ENCODE measurements around the gene CAPN8.
"Not testable (repeated sequence)": the region's sequence is repeated elsewhere in the genome, so short reads cannot be mapped to it uniquely, and the experiment has no call there.

- TF ChIP-seq, protein P1, sequence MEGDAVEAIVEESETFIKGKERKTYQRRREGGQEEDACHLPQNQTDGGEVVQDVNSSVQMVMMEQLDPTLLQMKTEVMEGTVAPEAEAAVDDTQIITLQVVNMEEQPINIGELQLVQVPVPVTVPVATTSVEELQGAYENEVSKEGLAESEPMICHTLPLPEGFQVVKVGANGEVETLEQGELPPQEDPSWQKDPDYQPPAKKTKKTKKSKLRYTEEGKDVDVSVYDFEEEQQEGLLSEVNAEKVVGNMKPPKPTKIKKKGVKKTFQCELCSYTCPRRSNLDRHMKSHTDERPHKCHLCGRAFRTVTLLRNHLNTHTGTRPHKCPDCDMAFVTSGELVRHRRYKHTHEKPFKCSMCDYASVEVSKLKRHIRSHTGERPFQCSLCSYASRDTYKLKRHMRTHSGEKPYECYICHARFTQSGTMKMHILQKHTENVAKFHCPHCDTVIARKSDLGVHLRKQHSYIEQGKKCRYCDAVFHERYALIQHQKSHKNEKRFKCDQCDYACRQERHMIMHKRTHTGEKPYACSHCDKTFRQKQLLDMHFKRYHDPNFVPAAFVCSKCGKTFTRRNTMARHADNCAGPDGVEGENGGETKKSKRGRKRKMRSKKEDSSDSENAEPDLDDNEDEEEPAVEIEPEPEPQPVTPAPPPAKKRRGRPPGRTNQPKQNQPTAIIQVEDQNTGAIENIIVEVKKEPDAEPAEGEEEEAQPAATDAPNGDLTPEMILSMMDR (IDR thresholded peaks at IDR 0.05; ENCODE audit: low read length) = not testable (repeated sequence)
- not testable (repeated sequence) for TF ChIP-seq EZH2 (IDR thresholded peaks at IDR 0.05; ENCODE audit: borderline replicate concordance, low read length)
Measured at GRCh38 chr1:223518553-223518952, 146.9 kb downstream of the CAPN8 start.

All from OCI-LY1 (cell line).